GM12864 (cell line): ENCODE data around the gene EEA1.

Experiments used
- DNase-seq: peaks from one replicate; pipeline ENCODE4 v3.0.0-alpha.2; 2011; ENCODE audit warnings: low read depth
- H3K4me3 ChIP-seq: 2 replicates; pipeline ENCODE4 v1.5.1; 2011; ENCODE audit warnings: mild to moderate bottlenecking, low read depth, low read length, control low read depth
- TF ChIP-seq, protein P1 (sequence below): IDR thresholded peaks from 2 replicates; pipeline ENCODE4 v1.5.1; 2011; ENCODE audit warnings: low read depth, mild to moderate bottlenecking, moderate library complexity, low read length, control low read depth, inconsistent platforms; ENCODE audit errors: missing control alignments

EEA1 gene

DNA sequence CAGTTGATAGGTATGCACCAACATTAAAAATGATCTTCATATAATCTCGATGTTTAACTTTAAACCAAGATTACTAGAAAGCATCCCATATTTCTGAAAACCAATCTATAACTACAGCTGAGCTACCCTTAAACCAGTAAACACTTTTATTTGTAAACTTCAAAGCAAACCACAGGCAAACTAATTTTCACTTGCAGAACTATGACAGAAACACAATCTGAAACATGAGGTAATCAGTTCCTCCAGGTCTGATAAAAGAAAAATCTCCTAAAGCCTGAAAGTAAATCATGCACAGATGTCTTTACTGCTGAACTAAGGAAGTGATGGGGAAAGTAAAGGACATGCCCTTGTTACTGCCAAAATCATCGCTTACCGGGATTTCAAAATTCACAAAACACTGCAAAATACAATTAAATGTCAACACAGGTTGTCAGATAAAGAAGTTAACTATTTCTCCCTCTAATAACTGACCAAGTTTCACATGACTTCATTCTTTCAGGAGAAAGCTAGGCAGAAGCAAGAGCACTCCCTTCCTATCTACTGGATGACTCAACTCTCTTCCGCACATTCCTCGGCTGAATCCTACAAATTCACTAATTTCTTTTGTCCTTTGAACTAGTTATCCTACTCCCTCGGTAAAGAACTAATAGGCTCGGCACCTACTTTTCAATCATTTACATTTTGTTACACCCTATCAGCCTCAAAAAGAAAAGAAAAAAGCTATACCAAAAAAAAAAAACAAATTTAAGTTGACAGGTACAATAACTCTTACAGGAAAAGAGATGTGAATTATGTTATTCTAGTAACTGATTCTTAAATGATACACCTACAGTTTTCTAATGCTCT is 1.4 kb downstream of the EEA1 start:
- TF ChIP-seq, protein P1, sequence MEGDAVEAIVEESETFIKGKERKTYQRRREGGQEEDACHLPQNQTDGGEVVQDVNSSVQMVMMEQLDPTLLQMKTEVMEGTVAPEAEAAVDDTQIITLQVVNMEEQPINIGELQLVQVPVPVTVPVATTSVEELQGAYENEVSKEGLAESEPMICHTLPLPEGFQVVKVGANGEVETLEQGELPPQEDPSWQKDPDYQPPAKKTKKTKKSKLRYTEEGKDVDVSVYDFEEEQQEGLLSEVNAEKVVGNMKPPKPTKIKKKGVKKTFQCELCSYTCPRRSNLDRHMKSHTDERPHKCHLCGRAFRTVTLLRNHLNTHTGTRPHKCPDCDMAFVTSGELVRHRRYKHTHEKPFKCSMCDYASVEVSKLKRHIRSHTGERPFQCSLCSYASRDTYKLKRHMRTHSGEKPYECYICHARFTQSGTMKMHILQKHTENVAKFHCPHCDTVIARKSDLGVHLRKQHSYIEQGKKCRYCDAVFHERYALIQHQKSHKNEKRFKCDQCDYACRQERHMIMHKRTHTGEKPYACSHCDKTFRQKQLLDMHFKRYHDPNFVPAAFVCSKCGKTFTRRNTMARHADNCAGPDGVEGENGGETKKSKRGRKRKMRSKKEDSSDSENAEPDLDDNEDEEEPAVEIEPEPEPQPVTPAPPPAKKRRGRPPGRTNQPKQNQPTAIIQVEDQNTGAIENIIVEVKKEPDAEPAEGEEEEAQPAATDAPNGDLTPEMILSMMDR: no peak
- DNase-seq: no peak
- peak overlapping the region; percentile 82 for H3K4me3 ChIP-seq

DNA sequence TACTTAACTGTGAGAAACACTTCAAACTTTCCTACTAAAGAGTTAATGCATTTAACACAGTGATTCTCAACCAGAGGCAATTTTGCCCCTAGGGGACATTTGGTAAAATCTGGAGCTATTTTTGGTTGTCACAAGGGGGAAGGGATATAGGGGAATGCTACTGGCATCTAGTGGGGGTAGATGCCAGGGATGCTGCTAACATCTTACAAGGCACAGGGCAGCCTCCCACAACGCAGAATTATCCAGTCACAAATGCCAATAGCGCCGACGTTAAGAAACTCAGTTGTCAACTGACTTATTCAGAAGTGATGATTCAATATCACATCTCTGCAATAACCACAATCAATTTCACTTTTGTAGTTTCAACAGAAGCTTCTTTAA is 2.0 kb downstream of the EEA1 start:
- no peak for DNase-seq
- TF ChIP-seq, protein P1: no peak
- peak overlapping the region; percentile 40 for H3K4me3 ChIP-seq

DNA sequence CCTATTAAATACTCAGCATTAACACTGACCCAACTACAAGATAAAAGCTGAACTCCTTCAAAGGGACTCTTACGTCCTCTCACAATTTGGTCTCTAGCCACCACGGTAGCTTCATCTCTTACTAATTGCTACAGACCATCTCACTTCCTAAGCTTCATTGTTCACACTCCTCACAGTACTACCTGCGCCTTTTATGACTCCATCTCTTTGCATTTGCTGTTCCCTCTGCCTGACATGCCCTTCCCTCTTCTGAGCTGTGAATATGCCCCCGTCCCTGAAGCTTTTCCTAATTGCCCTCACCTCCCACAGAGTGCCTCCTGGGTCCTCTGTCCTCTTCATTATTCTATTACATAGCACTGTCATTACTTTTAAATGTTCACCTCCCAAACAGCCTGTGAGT is 2.5 kb downstream of the EEA1 start:
- H3K4me3 ChIP-seq: peak overlapping the region; percentile 40
- no peak for DNase-seq
- TF ChIP-seq, protein P1: no peak

DNA sequence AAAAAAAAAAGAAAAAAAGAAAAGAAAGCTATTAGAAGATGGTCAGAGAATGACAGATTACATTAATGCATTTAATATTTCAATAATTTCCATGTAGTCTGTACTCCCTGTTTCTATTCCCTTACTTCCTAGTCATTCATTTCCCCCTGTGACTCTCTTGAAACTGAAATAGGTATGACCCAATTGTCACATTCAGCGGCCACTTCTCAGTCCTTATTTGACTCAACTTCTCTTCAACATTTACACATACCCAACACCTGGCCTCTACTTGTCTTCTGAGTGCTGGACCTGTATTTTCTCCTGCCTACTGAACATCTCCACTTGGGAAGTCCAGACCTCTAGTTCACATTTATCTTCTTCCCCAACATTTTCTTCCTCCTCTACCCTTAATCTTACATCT is 7.2 kb downstream of the EEA1 start:
- no peak overlapping the region for H3K4me3 ChIP-seq
- TF ChIP-seq, protein P1: no peak
- peak; percentile 56 for DNase-seq

DNA sequence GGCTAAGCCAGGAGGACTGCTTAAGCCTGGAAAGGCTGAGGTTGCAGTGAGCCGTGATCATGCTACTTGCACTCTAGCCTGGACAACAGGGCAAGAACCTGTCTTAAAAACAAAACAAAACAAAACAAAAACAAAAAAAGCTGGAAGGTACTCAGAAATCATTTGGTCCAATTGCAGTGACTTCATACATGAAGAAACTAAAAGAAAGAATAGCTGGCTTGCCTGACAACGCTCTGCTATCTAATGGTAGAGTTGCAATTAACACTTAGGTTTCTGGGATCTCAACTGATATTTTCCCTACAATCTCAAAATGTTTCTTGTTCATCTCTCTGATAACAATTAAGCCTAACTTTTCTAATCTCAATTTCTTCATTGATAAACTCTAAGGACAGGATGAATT is 13.7 kb downstream of the EEA1 start:
- no peak for DNase-seq
- no peak overlapping the region for H3K4me3 ChIP-seq
- TF ChIP-seq, protein P1: no peak

DNA sequence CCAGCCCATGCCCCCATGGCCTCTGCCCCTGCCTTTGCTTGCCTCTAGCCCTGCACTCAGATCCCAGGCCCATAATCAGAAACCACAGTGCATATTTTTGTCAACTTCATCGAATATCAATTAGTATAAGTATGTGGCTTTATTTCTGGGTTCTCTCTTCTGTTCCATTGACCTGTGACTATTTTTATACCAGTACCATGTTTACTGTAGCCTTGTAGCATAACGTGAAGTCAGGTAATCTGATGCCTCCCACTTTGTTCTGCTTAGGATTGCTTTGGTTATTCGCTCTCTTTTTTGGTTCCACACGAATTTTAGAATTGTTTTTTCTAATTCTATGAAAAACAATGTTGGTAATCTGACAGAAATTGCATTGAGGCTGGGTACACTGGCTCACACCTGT is 14.9 kb downstream of the EEA1 start:
- no peak for DNase-seq
- H3K4me3 ChIP-seq: no peak overlapping the region
- TF ChIP-seq, protein P1: no peak

DNA sequence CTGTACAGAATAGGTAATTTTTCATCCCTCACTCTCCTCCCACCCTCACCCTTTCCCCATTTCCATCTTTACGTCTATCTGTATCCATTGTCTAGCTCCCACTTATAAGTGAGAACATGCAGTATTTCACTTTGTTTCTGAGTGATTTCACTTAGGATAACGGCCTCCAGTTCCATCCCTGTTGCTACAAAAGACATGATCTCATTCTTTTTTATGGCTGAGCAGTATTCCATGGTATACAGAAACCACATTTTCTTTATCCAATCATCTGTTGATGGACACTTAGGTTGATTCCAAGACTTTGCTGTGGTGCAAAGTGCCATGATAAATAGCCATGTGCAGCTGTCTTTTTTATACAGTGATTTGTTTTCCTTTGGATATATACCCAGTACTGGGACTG is 16.4 kb downstream of the EEA1 start:
- DNase-seq: no peak
- no peak overlapping the region for H3K4me3 ChIP-seq
- TF ChIP-seq, protein P1: no peak
